GM12891 (cell line): ENCODE measurements around the gene CEP83.

ENCODE experiments used
- POLR2A ChIP-seq: IDR thresholded peaks from 2 replicates; pipeline ENCODE4 v1.6.1; 2011; ENCODE audit warnings: low read depth, low read length, control low read depth
- POLR2AphosphoS5 ChIP-seq: IDR thresholded peaks from 2 replicates; pipeline ENCODE4 v1.6.1; 2011; ENCODE audit warnings: low read depth, low read length, control low read depth
- POU2F2 ChIP-seq: IDR thresholded peaks from 2 replicates; pipeline ENCODE4 v1.6.1; 2011; ENCODE audit warnings: low read depth, mild to moderate bottlenecking, control low read depth, low read length, moderate library complexity

DNA sequence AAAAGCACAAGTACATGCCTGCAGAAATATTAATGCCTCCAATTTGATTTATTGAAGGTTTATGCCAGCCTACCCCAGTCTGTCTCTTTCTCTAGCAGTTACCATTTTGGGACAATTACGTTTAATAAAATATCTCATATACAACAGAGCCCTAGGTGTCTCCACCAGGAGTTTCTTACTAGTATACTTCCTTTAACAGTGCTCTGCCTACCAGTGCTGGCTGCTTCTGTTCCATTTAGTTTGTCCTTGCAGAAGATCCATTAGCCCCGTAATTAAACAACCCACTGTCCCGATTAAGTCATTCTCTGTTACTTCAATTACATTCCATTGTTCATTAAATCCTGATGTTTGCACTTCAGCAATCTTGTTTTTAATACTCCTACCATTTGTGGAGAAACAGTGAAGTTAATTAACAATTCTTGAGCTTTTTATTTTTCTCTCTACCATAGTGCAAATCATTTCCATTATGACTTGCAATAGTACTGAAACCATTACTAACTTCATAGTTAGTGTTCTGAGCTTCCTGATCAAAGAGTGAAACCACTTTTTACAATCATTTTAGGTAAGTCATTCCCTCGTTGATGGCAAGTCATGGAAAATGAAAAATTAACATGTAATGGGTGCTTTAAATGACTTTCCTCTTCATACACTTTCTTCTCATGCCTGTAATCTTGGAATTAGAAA lies 190.2 kb downstream of the CEP83 start:
- no peak for TF ChIP-seq POLR2AphosphoS5
- TF ChIP-seq POLR2A: no peak
- no peak for TF ChIP-seq POU2F2
